A673 (cell line): ENCODE results near the gene DSG1. TPM values are rescaled to one million over a fixed set of nuclear protein-coding genes. Genes with fewer than 3 reads are reported as not detected.

Experiments used
- BruUV-seq: library from RNA; stranded (reverse); fragments of 400-500 nt; replicated peaks from 2 replicates; lab custom pipeline; 2021; lab: Mats Ljungman, UMichigan
- CTCF ChIA-PET: fragments of 300-600 bp; sonication (Branson Sonifier 250); formaldehyde crosslinking; loops from one replicate; lab custom pipeline; 2022; ENCODE audit warnings: antibody characterized with exemption; lab: Charles Lee
- POLR2A ChIA-PET: fragments of 300-600 bp; sonication (Branson Sonifier 250); formaldehyde crosslinking; loops from one replicate; lab custom pipeline; 2022; ENCODE audit warnings: antibody characterized with exemption; ENCODE audit not compliant: low non-redundant PET; lab: Charles Lee
- DNase-seq: peaks from one replicate; pipeline ENCODE4 v3.0.0-alpha.2; 2015; ENCODE audit warnings: low spot score
- H3K27ac ChIP-seq: fragments of 200-600 bp; sonication (generic); 2 replicates; pipeline ENCODE4 v1.5.1; 2016; ENCODE audit warnings: mixed run types, low read depth, mild to moderate bottlenecking, mixed read lengths, antibody characterized with exemption, low read length; ENCODE audit not compliant: poor library complexity, severe bottlenecking
- H3K27me3 ChIP-seq: fragments of 200-600 bp; sonication (generic); replicated peaks from 2 replicates; pipeline ENCODE4 v1.6.1; 2017; ENCODE audit warnings: mixed run types, low read depth, mild to moderate bottlenecking, mixed read lengths, antibody characterized with exemption, low read length; ENCODE audit not compliant: insufficient read depth, poor library complexity
- H3K36me3 ChIP-seq: fragments of 200-600 bp; sonication (generic); 2 replicates; pipeline ENCODE4 v1.6.1; 2016; ENCODE audit warnings: mixed run types, mild to moderate bottlenecking, mixed read lengths, antibody characterized with exemption, low read length; ENCODE audit not compliant: insufficient read depth, poor library complexity, severe bottlenecking
- H3K4me1 ChIP-seq: fragments of 200-600 bp; sonication (generic); 2 replicates; pipeline ENCODE4 v1.6.1; 2017; ENCODE audit warnings: mixed run types, mild to moderate bottlenecking, mixed read lengths, antibody characterized with exemption, low read length; ENCODE audit not compliant: insufficient read depth, poor library complexity, severe bottlenecking
- H3K4me3 ChIP-seq: fragments of 200-600 bp; sonication (generic); 2 replicates; pipeline ENCODE4 v1.5.1; 2016; ENCODE audit warnings: low read depth, mixed run types, mild to moderate bottlenecking, mixed read lengths, low read length; ENCODE audit not compliant: poor library complexity, severe bottlenecking
- H3K9me3 ChIP-seq: fragments of 200-600 bp; sonication (generic); 2 replicates; pipeline ENCODE4 v1.6.1; 2016; ENCODE audit warnings: mixed run types, low read depth, mild to moderate bottlenecking, mixed read lengths, antibody characterized with exemption, low read length; ENCODE audit not compliant: poor library complexity, severe bottlenecking
- CTCF ChIP-seq: fragments of 300-800, 200-600 bp; sonication (generic); conservative IDR thresholded peaks from 2 replicates; pipeline ENCODE4 v1.5.1; 2017; ENCODE audit warnings: low read depth, mild to moderate bottlenecking, antibody characterized with exemption, low read length, moderate library complexity, mixed read lengths
- EZH2 ChIP-seq: fragments of 200-600 bp; sonication (generic); IDR thresholded peaks from 2 replicates; pipeline ENCODE4 v1.6.1; 2017; ENCODE audit warnings: borderline replicate concordance, low read depth, mild to moderate bottlenecking, mixed read lengths, antibody characterized with exemption, low read length; ENCODE audit not compliant: poor library complexity, severe bottlenecking
- intact Hi-C: fragments of 100-400 bp; cut with micrococcal nuclease; formaldehyde crosslinking; loops from one replicate; pipeline ENCODE4 v1.10.0; 2022; ENCODE audit not compliant: unreplicated experiment
- total RNA-seq: library from RNA; stranded (reverse); gene quantifications from 2 replicates; pipeline ENCODE4 v1.2.3, GENCODE V29; 2021

DSG1 gene
- total RNA-seq, 1 experiment from 2014 or later, result not detected

GRCh38 chr18:31369478-31369877, 51.5 kb downstream of the DSG1 start:
- DNase-seq, result no peak
- no peak overlapping the region for H3K4me3 ChIP-seq
- ChIA-PET POLR2A (no interaction called here), CTCF (no interaction called here)
- H3K27ac ChIP-seq, result no peak overlapping the region
- no peaks in the 10 kb centered on the region for H3K36me3 ChIP-seq
- H3K9me3 ChIP-seq, result no peaks in the 10 kb centered on the region
- BruUV-seq, result no TSS peak
- intact Hi-C loops, result no loop called here
- TF ChIP-seq CTCF, result no peak
- TF ChIP-seq EZH2, result no peak
- H3K27me3 ChIP-seq, result no peaks in the 10 kb centered on the region
- H3K4me1 ChIP-seq, result no peaks in the 10 kb centered on the region

GRCh38 chr18:31371989-31372388, 54.0 kb downstream of the DSG1 start:
- no peaks in the 10 kb centered on the region for H3K36me3 ChIP-seq
- no peak overlapping the region for H3K27ac ChIP-seq
- no peaks in the 10 kb centered on the region for H3K4me1 ChIP-seq
- no peak for DNase-seq
- POLR2A ChIA-PET, result no interaction called here
- intact Hi-C loops, result no loop called here
- H3K4me3 ChIP-seq, result no peak overlapping the region
- no peaks in the 10 kb centered on the region for H3K9me3 ChIP-seq
- no peaks in the 10 kb centered on the region for H3K27me3 ChIP-seq
- no TSS peak for BruUV-seq
- CTCF ChIA-PET, result no interaction called here
- no peak for TF ChIP-seq CTCF
- no peak for TF ChIP-seq EZH2

GRCh38 chr18:31373641-31374040, 55.7 kb downstream of the DSG1 start:
- BruUV-seq, result no TSS peak
- DNase-seq, result no peak
- ChIA-PET POLR2A (no interaction called here), CTCF (no interaction called here)
- H3K36me3 ChIP-seq, result no peaks in the 10 kb centered on the region
- peaks cover 4% of the 10 kb centered on the region for H3K27me3 ChIP-seq
- intact Hi-C loops, result no loop called here
- no peaks in the 10 kb centered on the region for H3K9me3 ChIP-seq
- H3K27ac ChIP-seq, result no peak overlapping the region
- TF ChIP-seq CTCF, result no peak
- TF ChIP-seq EZH2, result no peak
- no peaks in the 10 kb centered on the region for H3K4me1 ChIP-seq
- no peak overlapping the region for H3K4me3 ChIP-seq
